Measurements from ENCODE around the gene RUNX3. TPM values are rescaled to one million over a fixed set of nuclear protein-coding genes. Genes with fewer than 3 reads are reported as not detected.

The RUNX3 gene
- total RNA-seq, 1 experiment from 2014 or later = 1.5 TPM

- H3K27me3 Mint-ChIP-seq (ENCODE audit: low read depth) = peaks cover 6% of the 10 kb centered on the region
- no peak for ATAC-seq
- H3K36me3 Mint-ChIP-seq = peaks cover 16% of the 10 kb centered on the region
- H3K4me3 Mint-ChIP-seq = no peak overlapping the region
- ChIA-PET POLR2A (no interaction called here), CTCF (interaction anchor here (0.8 to 4.0 kb wide), 2 partner anchors 13 to 47 kb away, joined by 3 to 46 read pairs; no protein-coding TSS in a partner anchor)
- H3K27ac Mint-ChIP-seq = no peak overlapping the region
- DNase-seq (ENCODE audit: low spot score) = no peak
- peaks cover 6% of the 10 kb centered on the region for H3K4me1 Mint-ChIP-seq
- H3K9me3 Mint-ChIP-seq = peaks cover 22% of the 10 kb centered on the region
- TF ChIP-seq, protein P1, sequence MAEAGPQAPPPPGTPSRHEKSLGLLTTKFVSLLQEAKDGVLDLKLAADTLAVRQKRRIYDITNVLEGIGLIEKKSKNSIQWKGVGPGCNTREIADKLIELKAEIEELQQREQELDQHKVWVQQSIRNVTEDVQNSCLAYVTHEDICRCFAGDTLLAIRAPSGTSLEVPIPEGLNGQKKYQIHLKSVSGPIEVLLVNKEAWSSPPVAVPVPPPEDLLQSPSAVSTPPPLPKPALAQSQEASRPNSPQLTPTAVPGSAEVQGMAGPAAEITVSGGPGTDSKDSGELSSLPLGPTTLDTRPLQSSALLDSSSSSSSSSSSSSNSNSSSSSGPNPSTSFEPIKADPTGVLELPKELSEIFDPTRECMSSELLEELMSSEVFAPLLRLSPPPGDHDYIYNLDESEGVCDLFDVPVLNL (CRISPR knock-in tag; IDR thresholded peaks at IDR 0.05; ENCODE audit: borderline replicate concordance, low read depth) = no peak
- TF ChIP-seq ZSCAN18 (CRISPR knock-in tag; IDR thresholded peaks at IDR 0.05) (no peak), HMGXB4 (CRISPR knock-in tag; IDR thresholded peaks at IDR 0.05) (no peak), ETV6 (CRISPR knock-in tag; IDR thresholded peaks at IDR 0.05) (no peak), FOXJ3 (CRISPR knock-in tag; IDR thresholded peaks at IDR 0.05; ENCODE audit: borderline replicate concordance) (no peak), JUN (CRISPR knock-in tag; IDR thresholded peaks at IDR 0.05) (no peak), FOXP4 (CRISPR knock-in tag; IDR thresholded peaks at IDR 0.05) (no peak)
- TF ChIP-seq, protein P2, sequence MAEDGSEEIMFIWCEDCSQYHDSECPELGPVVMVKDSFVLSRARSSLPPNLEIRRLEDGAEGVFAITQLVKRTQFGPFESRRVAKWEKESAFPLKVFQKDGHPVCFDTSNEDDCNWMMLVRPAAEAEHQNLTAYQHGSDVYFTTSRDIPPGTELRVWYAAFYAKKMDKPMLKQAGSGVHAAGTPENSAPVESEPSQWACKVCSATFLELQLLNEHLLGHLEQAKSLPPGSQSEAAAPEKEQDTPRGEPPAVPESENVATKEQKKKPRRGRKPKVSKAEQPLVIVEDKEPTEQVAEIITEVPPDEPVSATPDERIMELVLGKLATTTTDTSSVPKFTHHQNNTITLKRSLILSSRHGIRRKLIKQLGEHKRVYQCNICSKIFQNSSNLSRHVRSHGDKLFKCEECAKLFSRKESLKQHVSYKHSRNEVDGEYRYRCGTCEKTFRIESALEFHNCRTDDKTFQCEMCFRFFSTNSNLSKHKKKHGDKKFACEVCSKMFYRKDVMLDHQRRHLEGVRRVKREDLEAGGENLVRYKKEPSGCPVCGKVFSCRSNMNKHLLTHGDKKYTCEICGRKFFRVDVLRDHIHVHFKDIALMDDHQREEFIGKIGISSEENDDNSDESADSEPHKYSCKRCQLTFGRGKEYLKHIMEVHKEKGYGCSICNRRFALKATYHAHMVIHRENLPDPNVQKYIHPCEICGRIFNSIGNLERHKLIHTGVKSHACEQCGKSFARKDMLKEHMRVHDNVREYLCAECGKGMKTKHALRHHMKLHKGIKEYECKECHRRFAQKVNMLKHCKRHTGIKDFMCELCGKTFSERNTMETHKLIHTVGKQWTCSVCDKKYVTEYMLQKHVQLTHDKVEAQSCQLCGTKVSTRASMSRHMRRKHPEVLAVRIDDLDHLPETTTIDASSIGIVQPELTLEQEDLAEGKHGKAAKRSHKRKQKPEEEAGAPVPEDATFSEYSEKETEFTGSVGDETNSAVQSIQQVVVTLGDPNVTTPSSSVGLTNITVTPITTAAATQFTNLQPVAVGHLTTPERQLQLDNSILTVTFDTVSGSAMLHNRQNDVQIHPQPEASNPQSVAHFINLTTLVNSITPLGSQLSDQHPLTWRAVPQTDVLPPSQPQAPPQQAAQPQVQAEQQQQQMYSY (CRISPR knock-in tag; IDR thresholded peaks at IDR 0.05) = no peak
- TF ChIP-seq, protein P3, sequence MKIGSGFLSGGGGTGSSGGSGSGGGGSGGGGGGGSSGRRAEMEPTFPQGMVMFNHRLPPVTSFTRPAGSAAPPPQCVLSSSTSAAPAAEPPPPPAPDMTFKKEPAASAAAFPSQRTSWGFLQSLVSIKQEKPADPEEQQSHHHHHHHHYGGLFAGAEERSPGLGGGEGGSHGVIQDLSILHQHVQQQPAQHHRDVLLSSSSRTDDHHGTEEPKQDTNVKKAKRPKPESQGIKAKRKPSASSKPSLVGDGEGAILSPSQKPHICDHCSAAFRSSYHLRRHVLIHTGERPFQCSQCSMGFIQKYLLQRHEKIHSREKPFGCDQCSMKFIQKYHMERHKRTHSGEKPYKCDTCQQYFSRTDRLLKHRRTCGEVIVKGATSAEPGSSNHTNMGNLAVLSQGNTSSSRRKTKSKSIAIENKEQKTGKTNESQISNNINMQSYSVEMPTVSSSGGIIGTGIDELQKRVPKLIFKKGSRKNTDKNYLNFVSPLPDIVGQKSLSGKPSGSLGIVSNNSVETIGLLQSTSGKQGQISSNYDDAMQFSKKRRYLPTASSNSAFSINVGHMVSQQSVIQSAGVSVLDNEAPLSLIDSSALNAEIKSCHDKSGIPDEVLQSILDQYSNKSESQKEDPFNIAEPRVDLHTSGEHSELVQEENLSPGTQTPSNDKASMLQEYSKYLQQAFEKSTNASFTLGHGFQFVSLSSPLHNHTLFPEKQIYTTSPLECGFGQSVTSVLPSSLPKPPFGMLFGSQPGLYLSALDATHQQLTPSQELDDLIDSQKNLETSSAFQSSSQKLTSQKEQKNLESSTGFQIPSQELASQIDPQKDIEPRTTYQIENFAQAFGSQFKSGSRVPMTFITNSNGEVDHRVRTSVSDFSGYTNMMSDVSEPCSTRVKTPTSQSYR (CRISPR knock-in tag; IDR thresholded peaks at IDR 0.05) = no peak
Observed at GRCh38 chr1:24896176-24896575, 33.9 kb downstream of the RUNX3 start.

- H3K4me1 Mint-ChIP-seq = peaks cover 2% of the 10 kb centered on the region
- H3K27me3 Mint-ChIP-seq (ENCODE audit: low read depth) = peaks cover 6% of the 10 kb centered on the region
- DNase-seq (ENCODE audit: low spot score) (no peak), ATAC-seq (no peak)
- H3K36me3 Mint-ChIP-seq = peaks cover 16% of the 10 kb centered on the region
- H3K9me3 Mint-ChIP-seq = peaks cover 28% of the 10 kb centered on the region
- H3K4me3 Mint-ChIP-seq = no peak overlapping the region
- H3K27ac Mint-ChIP-seq = no peak overlapping the region
- CTCF ChIA-PET = interaction anchor here (4.0 kb wide), 1 partner anchor 46 kb away, joined by 46 read pairs; no protein-coding TSS in a partner anchor
- POLR2A ChIA-PET = interaction anchor here (0.6 kb wide), 1 partner anchor 27 kb away, joined by 4 read pairs; no protein-coding TSS in a partner anchor
- TF ChIP-seq IRF1 (CRISPR knock-in tag; IDR thresholded peaks at IDR 0.05) = no peak
- no peak for TF ChIP-seq MXD4 (CRISPR knock-in tag; IDR thresholded peaks at IDR 0.05; ENCODE audit: borderline replicate concordance)
- TF ChIP-seq, protein P4, sequence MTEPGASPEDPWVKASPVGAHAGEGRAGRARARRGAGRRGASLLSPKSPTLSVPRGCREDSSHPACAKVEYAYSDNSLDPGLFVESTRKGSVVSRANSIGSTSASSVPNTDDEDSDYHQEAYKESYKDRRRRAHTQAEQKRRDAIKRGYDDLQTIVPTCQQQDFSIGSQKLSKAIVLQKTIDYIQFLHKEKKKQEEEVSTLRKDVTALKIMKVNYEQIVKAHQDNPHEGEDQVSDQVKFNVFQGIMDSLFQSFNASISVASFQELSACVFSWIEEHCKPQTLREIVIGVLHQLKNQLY (CRISPR knock-in tag; IDR thresholded peaks at IDR 0.05) = no peak
- TF ChIP-seq NR1H2 (CRISPR knock-in tag; IDR thresholded peaks at IDR 0.05) = no peak
- no peak for TF ChIP-seq ETV6 (CRISPR knock-in tag; IDR thresholded peaks at IDR 0.05)
- no peak for TF ChIP-seq ZNF671 (CRISPR knock-in tag; IDR thresholded peaks at IDR 0.05)
- TF ChIP-seq NFE2L1 (CRISPR knock-in tag; IDR thresholded peaks at IDR 0.05) = no peak
- TF ChIP-seq ATF2 (CRISPR knock-in tag; IDR thresholded peaks at IDR 0.05; ENCODE audit: borderline replicate concordance, low read depth) = no peak
- no peak for TF ChIP-seq HMGA2 (CRISPR knock-in tag; IDR thresholded peaks at IDR 0.05)
- no peak for TF ChIP-seq CBFB (CRISPR knock-in tag; IDR thresholded peaks at IDR 0.05; ENCODE audit: low read depth)
- no peak for TF ChIP-seq ZNF396 (CRISPR knock-in tag; IDR thresholded peaks at IDR 0.05; ENCODE audit: borderline replicate concordance)
Observed at GRCh38 chr1:24895511-24895910, 34.6 kb downstream of the RUNX3 start.

Data from WTC11 (cell line).